ENCODE data around the gene ADAMTS16.

ADAMTS16 gene

DNA sequence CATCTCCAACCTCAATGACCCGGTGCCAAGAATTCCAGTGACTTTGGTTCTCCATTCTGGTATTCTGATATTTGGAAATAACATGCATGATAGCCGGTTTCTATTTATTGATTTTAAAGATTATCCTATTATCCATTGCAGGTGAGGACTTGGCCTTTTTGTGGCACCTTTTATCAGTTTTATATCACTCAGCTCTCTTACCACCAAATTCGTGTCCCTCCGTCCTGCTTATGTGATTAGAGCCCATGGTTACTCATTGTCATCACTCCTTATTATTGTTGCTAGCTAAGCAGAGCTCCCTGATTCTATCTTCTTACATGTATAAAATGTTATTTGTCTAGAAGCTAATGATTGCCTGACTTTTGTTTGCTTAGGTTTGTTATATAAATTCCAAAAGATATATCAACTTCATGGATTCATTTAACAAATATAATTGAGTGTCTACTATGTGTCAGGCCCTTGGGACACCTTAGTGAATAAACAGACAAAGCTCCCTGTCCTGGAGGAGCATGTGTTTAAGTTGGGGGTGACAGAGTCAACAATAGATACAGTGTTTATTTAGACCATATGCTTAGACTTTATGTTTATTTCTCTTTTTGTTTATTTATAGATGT, 138.2 kb downstream of the ADAMTS16 start:
- in situ Hi-C loops (cut with MboI; ENCODE audit: low sequenced_read_pairs), result no loop called here
- no peaks in the 10 kb centered on the region for H3K9me3 ChIP-seq
- H3K4me1 ChIP-seq, result no peaks in the 10 kb centered on the region
- no peak overlapping the region for H3K4me3 ChIP-seq
- no peaks in the 10 kb centered on the region for H3K27me3 ChIP-seq (ENCODE audit: low read depth)
- DNase-seq (ENCODE audit: low spot score in 2 of 2), result no peak
- no peaks in the 10 kb centered on the region for H3K36me3 ChIP-seq (replicated peaks)

DNA sequence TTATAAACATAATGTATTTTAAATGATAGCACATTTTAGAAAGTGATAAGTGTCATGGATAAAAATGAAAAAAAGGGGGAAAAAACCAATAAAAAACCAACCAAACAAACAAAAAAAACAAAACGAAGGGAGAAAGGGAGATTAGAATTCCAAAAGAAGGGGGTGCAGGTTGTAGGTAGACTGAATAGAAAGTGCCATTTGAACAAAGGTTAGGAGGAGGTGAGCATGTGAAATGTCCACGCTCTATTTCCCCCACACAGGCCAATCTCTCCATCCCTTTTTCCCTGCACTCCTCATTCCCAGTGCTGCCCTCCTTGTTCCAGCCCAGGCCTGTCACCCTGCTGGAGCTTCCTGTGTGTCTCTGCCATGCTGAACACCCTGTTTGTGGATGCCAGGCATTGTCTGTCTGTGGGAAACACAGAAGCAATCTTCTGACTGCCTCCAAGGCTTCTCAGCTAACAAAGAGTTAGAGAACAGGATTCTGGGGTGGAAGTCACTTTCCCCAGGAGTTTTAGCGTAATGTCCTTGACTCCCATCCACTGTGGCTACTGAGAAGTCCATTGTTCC, 138.8 kb downstream of the ADAMTS16 start:
- in situ Hi-C loops (cut with MboI; ENCODE audit: low sequenced_read_pairs), result no loop called here
- Histone ChIP-seq H3K4me3 (no peak overlapping the region), H3K9me3 (no peaks in the 10 kb centered on the region), H3K36me3 (replicated peaks) (no peaks in the 10 kb centered on the region), H3K27me3 (ENCODE audit: low read depth) (no peaks in the 10 kb centered on the region), H3K4me1 (no peaks in the 10 kb centered on the region)
- no peak for DNase-seq (ENCODE audit: low spot score in 2 of 2)

DNA sequence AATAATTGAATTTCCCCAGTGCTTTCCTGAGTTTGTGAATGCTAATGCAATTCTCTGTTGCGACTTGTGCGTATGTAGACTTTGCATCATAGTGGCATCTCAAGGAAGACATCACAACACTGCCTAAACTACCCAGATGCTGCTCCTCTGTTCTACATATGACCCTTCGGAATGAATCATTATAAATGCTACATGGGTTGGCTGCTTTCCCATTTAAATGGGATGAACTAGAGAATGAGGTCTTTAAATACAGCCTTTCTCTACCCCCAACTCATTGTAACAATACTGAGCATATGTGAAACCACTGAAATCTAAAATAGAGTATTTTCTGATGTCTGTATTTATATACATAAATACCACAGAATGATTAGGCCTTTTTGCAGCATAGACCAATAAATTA, 145.8 kb downstream of the ADAMTS16 start:
- H3K27me3 ChIP-seq (ENCODE audit: low read depth), result no peaks in the 10 kb centered on the region
- no peaks in the 10 kb centered on the region for H3K36me3 ChIP-seq (replicated peaks)
- H3K4me1 ChIP-seq, result no peaks in the 10 kb centered on the region
- in situ Hi-C loops (cut with MboI; ENCODE audit: low sequenced_read_pairs), result no loop called here
- H3K4me3 ChIP-seq, result no peak overlapping the region
- H3K9me3 ChIP-seq, result no peaks in the 10 kb centered on the region
- DNase-seq (ENCODE audit: low spot score in 2 of 2), result no peak

DNA sequence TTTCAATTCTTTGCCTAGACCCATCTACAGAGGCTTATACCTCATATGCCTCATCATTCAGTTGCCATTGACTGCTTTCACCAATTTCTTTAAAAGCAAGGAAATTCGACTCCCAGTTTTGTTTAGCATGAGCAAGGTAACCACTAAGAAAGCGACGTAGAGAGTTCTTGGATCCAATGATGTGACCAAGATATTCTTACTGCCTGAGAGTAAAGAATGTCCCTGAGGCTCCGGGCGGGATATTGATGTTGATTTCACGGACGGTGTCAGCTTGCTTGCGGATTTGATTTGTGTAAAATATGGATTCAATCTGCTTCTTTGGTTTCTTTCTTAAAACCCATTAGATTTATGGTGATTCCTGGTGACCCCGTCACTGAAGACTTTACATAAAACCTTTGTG, 147.3 kb downstream of the ADAMTS16 start:
- Histone ChIP-seq H3K9me3 (no peaks in the 10 kb centered on the region), H3K36me3 (replicated peaks) (no peaks in the 10 kb centered on the region), H3K4me3 (no peak overlapping the region), H3K4me1 (no peaks in the 10 kb centered on the region), H3K27me3 (ENCODE audit: low read depth) (no peaks in the 10 kb centered on the region)
- DNase-seq (ENCODE audit: low spot score in 2 of 2), result no peak
- in situ Hi-C loops (cut with MboI; ENCODE audit: low sequenced_read_pairs), result no loop called here

DNA sequence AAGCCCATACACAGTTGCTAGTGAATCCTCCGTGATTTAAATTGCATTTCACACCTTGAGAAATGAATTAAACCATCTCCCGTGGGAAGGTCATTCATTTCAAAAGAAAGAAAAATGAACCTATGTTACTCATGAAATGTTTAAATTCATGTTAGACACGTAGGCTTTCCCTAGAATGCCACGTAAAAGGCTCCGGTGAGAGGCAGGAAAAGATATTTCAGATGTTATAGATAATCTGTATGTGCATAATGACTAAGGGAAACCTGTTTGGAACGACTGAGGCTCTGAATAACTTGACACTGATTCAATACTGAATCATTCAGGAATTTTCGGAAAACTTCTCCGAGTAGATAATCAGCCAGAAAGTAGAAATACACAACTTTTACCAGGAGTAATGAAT, 148.1 kb downstream of the ADAMTS16 start:
- H3K27me3 ChIP-seq (ENCODE audit: low read depth), result no peaks in the 10 kb centered on the region
- no peaks in the 10 kb centered on the region for H3K36me3 ChIP-seq (replicated peaks)
- DNase-seq (ENCODE audit: low spot score in 2 of 2), result no peak
- in situ Hi-C loops (cut with MboI; ENCODE audit: low sequenced_read_pairs), result no loop called here
- H3K4me3 ChIP-seq, result no peak overlapping the region
- H3K9me3 ChIP-seq, result no peaks in the 10 kb centered on the region
- no peaks in the 10 kb centered on the region for H3K4me1 ChIP-seq

DNA sequence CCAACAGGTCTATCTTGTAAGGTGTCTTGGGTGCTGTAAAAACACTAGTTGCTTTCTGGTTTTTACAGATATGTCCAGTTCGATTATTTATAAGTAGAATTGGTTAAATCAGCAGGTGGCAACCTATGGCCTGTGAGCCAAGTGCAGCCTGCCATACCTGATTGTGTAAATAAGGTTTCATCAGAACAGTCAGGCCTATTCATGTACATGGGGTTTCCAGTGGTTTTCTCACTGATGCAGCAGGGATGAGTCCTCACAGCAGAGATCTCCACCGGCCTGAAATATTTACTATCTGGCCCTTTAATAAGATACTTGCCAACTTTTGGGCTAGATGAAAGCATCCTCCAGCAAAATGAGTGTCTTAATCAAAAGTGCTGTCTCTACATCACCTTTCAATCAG, 149.4 kb downstream of the ADAMTS16 start:
- no peaks in the 10 kb centered on the region for H3K4me1 ChIP-seq
- in situ Hi-C loops (cut with MboI; ENCODE audit: low sequenced_read_pairs), result no loop called here
- H3K36me3 ChIP-seq (replicated peaks), result no peaks in the 10 kb centered on the region
- H3K27me3 ChIP-seq (ENCODE audit: low read depth), result no peaks in the 10 kb centered on the region
- no peak for DNase-seq (ENCODE audit: low spot score in 2 of 2)
- no peaks in the 10 kb centered on the region for H3K9me3 ChIP-seq
- no peak overlapping the region for H3K4me3 ChIP-seq

DNA sequence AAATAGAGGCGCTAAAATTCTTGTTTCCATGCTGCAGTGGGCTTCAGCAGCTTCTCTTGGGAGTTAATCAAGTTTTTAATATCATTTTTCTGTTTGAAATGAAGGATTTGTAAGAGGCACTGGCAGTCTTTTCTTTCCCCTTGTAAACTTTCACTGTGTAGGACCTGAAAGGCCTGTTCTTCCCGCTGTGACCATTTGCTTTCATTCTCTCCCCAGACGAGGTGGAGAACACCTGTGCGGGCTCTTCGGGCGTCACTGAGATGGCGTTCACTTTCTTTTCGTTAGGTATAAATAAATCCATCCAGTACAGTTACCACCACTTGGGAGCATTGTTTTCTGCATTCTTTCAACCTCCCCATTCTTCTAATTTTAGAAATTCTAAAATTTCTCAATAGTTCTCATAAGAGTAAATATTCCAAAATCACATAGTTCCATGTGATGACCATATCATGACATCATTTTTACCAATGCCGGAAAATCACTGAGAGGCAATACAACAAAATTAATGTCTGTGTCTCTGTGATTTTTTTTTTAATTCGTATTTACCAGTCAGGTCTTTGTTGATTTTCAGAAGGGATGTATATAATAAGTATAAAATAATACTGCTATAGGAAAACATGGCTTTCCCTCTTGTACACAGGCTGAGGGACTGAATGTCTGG, 150.7 kb downstream of the ADAMTS16 start:
- no peaks in the 10 kb centered on the region for H3K4me1 ChIP-seq
- H3K4me3 ChIP-seq, result no peak overlapping the region
- no peak for DNase-seq (ENCODE audit: low spot score in 2 of 2)
- in situ Hi-C loops (cut with MboI; ENCODE audit: low sequenced_read_pairs), result no loop called here
- H3K9me3 ChIP-seq, result no peaks in the 10 kb centered on the region
- no peaks in the 10 kb centered on the region for H3K36me3 ChIP-seq (replicated peaks)
- H3K27me3 ChIP-seq (ENCODE audit: low read depth), result no peaks in the 10 kb centered on the region

DNA sequence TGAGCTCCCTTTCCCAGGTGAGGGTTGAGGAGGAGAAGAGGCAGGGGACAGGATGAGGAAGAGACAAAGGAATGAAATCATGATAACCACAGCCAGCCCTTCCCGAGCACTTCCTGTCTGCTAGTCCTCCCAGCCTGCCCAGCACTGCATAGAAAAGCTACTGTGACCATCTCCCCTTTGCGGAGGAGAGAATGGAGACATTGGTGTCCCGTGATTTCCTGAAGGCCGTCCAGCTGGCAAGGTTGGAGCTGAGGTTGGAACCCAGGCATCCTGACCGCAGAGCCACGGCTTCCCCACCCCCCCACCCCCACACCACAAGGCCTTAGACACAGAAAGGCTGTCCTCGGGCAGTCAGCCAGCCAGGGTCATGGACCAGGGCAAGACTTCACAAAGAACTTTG, 151.2 kb downstream of the ADAMTS16 start:
- no peaks in the 10 kb centered on the region for H3K27me3 ChIP-seq (ENCODE audit: low read depth)
- H3K9me3 ChIP-seq, result no peaks in the 10 kb centered on the region
- no peaks in the 10 kb centered on the region for H3K36me3 ChIP-seq (replicated peaks)
- no peaks in the 10 kb centered on the region for H3K4me1 ChIP-seq
- H3K4me3 ChIP-seq, result no peak overlapping the region
- in situ Hi-C loops (cut with MboI; ENCODE audit: low sequenced_read_pairs), result no loop called here
- DNase-seq (ENCODE audit: low spot score in 2 of 2), result no peak

DNA sequence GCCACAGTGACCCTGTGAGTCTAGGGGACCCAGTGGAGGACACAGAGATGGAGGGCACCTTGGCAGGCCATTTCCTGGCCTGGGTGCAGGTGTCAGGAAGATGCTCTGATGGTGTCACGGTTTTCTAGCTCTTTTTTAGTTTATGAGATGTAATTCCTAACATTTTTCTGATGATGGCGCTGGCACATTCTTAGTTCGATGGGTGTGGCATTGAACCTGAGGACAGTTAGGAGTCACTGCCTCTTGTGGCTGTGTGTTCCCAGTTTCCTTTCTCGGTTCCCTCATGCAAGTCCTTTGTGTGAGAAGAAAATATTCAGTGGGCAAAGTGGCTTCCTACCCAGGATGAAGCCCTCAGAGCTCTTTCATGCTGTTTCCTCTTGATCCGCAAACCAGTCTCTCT, 152.9 kb downstream of the ADAMTS16 start:
- no peaks in the 10 kb centered on the region for H3K27me3 ChIP-seq (ENCODE audit: low read depth)

DNA sequence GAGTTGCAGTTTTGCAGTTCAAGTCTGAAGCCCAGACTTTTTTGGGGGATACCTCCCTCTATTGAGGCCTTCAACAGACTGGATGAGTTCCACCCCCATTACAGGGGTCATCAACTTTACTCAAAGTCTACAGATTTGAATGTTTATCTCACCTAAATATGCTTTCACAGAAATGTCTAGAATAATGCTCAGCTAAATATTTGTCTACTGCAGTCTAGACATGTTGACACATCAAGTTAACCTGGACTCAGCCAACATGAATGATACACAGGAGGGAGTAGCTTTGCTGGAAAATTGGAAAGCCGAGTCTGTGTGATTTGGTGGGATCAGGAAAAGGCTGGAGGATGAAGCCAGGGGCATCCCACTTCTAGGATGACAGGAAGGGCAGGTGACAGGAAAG, 154.3 kb downstream of the ADAMTS16 start:
- H3K9me3 ChIP-seq, result no peaks in the 10 kb centered on the region; the same call in 1 of the 2 replicates
- no peaks in the 10 kb centered on the region for H3K4me1 ChIP-seq
- H3K36me3 ChIP-seq (replicated peaks), result no peaks in the 10 kb centered on the region
- in situ Hi-C loops (cut with MboI; ENCODE audit: low sequenced_read_pairs), result no loop called here
- DNase-seq (ENCODE audit: low spot score in 2 of 2), result no peak
- H3K27me3 ChIP-seq (ENCODE audit: low read depth), result no peaks in the 10 kb centered on the region
- H3K4me3 ChIP-seq, result no peak overlapping the region

More for the DNA sequence above, 152.9 kb downstream of the ADAMTS16 start:
- Histone ChIP-seq H3K36me3 (replicated peaks) (no peaks in the 10 kb centered on the region), H3K4me1 (no peaks in the 10 kb centered on the region), H3K4me3 (no peak overlapping the region), H3K9me3 (no peaks in the 10 kb centered on the region)
- DNase-seq (ENCODE audit: low spot score in 2 of 2), result no peak
- in situ Hi-C loops (cut with MboI; ENCODE audit: low sequenced_read_pairs), result no loop called here

DNA sequence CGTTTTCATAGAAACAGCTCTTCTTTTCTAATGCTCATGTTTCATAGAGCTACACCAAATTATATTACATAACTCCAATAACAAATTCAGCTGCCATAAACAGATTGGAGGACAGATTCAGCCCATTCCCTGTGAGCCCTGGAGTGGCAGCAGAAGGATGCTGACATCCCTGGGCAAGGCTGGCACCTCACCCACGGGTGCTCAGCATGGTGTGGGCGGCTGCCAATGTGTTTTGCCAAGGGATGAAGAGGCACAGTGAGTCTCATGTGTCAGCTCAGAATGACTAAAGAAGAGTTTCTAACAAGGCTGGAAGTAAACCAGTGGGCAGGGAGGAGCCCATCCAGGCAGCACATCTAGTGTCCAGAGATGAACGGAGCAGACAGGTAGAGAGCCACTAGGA, 155.2 kb downstream of the ADAMTS16 start:
- in situ Hi-C loops (cut with MboI; ENCODE audit: low sequenced_read_pairs), result no loop called here
- H3K4me3 ChIP-seq, result no peak overlapping the region
- no peaks in the 10 kb centered on the region for H3K27me3 ChIP-seq (ENCODE audit: low read depth)
- no peak for DNase-seq (ENCODE audit: low spot score in 2 of 2)
- H3K9me3 ChIP-seq, result no peaks in the 10 kb centered on the region; the same call in 1 of the 2 replicates
- no peaks in the 10 kb centered on the region for H3K36me3 ChIP-seq (replicated peaks)
- no peaks in the 10 kb centered on the region for H3K4me1 ChIP-seq

DNA sequence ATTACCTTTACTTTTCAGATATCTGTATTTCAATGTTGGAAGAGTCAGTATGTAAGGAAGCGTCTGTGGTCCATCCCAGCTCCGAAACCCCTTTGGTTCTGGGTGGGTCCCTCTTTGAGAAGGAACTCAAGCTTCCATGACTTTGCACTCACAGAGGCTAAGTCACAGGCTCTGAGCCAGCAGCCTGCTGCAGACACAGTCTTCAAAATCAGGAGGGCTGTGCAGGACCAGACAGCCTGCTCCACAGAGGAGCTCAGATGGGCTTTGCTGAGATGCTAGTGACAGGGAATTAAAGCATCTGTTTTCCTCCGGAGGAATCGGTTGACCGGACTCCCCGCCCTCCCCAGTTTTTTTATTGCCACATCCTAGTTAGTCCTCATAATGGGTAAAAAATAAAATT, 155.9 kb downstream of the ADAMTS16 start:
- Histone ChIP-seq H3K9me3 (no peaks in the 10 kb centered on the region; the same call in 1 of the 2 replicates), H3K4me1 (no peaks in the 10 kb centered on the region), H3K27me3 (ENCODE audit: low read depth) (no peaks in the 10 kb centered on the region), H3K36me3 (replicated peaks) (no peaks in the 10 kb centered on the region), H3K4me3 (no peak overlapping the region)
- in situ Hi-C loops (cut with MboI; ENCODE audit: low sequenced_read_pairs), result no loop called here
- DNase-seq (ENCODE audit: low spot score in 2 of 2), result no peak

DNA sequence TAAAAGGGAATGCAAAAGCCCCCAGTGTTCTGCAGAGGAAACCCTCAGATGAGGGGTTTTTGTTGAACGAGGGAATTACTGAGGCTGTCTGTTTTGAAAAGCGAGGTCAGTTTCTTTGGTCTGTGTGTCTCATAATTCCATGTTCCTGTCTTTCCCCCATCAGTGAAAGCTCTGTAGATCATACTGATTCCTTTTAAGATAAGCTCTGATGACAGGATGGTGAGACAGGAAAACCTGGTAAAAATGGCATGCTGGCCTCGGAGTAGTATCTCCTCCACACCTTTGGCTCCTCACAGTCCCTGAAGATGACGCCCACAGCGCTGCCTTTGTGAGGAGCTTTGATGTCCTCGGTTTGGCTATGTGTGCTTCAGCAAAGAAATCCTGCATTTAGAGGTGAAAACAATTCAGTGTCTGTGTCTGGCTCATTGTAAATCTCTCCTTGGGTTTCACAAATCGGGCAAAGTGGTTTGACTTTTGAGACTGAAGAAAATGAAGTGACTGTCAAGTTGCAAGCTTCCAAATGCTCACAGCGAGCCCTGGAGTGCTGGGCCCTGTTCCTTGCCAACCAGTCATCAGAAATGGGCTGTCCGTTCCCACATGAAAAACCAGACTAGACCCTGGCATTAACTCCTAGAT, 157.4 kb downstream of the ADAMTS16 start:
- in situ Hi-C loops (cut with MboI; ENCODE audit: low sequenced_read_pairs), result no loop called here
- no peaks in the 10 kb centered on the region for H3K4me1 ChIP-seq
- no peaks in the 10 kb centered on the region for H3K27me3 ChIP-seq (ENCODE audit: low read depth)
- no peak for DNase-seq (ENCODE audit: low spot score in 2 of 2)
- H3K9me3 ChIP-seq, result no peaks in the 10 kb centered on the region; the same call in 1 of the 2 replicates
- no peak overlapping the region for H3K4me3 ChIP-seq
- no peaks in the 10 kb centered on the region for H3K36me3 ChIP-seq (replicated peaks)

DNA sequence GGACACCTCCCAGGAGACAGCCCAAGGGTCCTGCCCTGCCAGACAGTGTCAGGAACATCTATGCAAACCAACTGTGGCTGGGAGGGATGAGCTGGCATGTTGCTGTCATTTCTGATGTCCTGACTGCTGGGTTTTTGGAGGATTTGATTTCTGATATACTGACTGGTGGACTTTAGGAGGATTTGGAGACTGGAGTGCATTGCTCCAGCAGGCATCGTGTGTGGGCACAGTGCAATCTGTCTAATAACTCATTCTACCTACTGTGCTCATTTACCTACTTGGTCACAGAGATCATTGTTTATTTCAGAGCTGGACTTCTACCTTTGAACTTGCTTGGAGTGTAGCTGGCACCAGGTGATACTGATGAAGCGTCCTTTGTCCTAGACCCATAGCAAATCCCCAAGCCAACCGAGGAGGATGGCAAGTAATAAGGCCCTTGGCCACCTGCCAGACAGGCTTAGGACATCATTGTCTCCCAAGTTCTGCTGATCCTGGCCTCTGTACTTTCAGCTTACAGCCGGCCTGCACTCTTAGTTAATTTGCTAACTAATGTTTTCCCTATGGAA, 158.0 kb downstream of the ADAMTS16 start:
- Histone ChIP-seq H3K27me3 (ENCODE audit: low read depth) (no peaks in the 10 kb centered on the region), H3K36me3 (replicated peaks) (no peaks in the 10 kb centered on the region), H3K4me1 (no peaks in the 10 kb centered on the region), H3K9me3 (no peaks in the 10 kb centered on the region; the same call in 1 of the 2 replicates), H3K4me3 (no peak overlapping the region)
- no peak for DNase-seq (ENCODE audit: low spot score in 2 of 2)
- in situ Hi-C loops (cut with MboI; ENCODE audit: low sequenced_read_pairs), result no loop called here

Measured in HAP-1 (cell line).